Stomach (tissue), 4 donors: ENCODE results near the gene GATB.

Experiments
- CTCF ChIP-seq, 7 experiments: fragments of 450-650 bp in 4 of 7; fragments of 200-600 bp in 3 of 7; sonication (generic) in 3 of 7; IDR thresholded peaks; one replicate each; pipeline ENCODE4 v1.5.1; 2016 to 2019; ENCODE audit warnings: antibody characterized with exemption in 7 of 7, control low read depth in 2 of 7, mild to moderate bottlenecking in 1 of 7
- EP300 ChIP-seq: sonication (generic); formaldehyde crosslinking; IDR thresholded peaks from one replicate; pipeline ENCODE4 v1.6.1; 2017; ENCODE audit warnings: antibody characterized with exemption
- POLR2A ChIP-seq, 4 donors: fragments of 450-650 bp; IDR thresholded peaks; one replicate each; pipeline ENCODE4 v1.6.1; 2016; ENCODE audit warnings: antibody characterized with exemption in 4 of 4, control low read depth in 2 of 4, mild to moderate bottlenecking in 1 of 4, moderate library complexity in 1 of 4

- TF ChIP-seq CTCF (IDR thresholded peaks at IDR 0.05) (no peak), POLR2A (IDR thresholded peaks at IDR 0.05) (no peak), EP300 (no peak)
Observed at GRCh38 chr4:151689211-151689991, 71.4 kb downstream of the GATB start.
